22Rv1 (cell line): ENCODE measurements around the gene EPHA3.
A peak's percentile ranks its signal among the peaks of the same experiment; 100 is the strongest.

ENCODE experiments used
- H3K27ac ChIP-seq: fragments of 450-650 bp; 2 replicates; pipeline ENCODE4 v1.5.1; 2017
- ZFX ChIP-seq: fragments of 450-650 bp; IDR thresholded peaks from 2 replicates; pipeline ENCODE4 v1.6.1; 2017; ENCODE audit warnings: antibody characterized with exemption, borderline replicate concordance
- TF ChIP-seq, protein P1 (sequence below): fragments of 450-650 bp; IDR thresholded peaks from 2 replicates; pipeline ENCODE4 v1.5.1; 2017; ENCODE audit warnings: mild to moderate bottlenecking

The EPHA3 gene

DNA sequence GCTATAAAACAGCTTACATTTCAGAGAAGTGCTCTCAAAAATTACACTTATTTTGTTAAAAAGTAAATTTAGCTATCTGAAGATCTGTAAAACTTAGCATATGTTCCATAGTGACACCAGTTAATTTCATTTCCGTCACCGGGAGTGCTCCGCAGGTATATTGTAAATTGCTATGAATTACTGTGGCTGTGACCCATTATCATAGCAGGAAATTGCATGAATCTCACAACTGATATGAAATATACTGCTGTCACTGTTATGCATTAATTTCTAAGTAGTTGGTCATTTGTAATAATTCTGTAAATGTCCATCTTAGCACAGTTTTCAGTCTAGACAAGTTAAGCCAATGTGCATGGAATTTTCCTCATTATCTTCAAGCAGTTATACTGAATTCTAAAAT lies 91.2 kb downstream of the EPHA3 start:
- no peak overlapping the region for H3K27ac ChIP-seq
- no peak for TF ChIP-seq ZFX
- TF ChIP-seq, protein P1, sequence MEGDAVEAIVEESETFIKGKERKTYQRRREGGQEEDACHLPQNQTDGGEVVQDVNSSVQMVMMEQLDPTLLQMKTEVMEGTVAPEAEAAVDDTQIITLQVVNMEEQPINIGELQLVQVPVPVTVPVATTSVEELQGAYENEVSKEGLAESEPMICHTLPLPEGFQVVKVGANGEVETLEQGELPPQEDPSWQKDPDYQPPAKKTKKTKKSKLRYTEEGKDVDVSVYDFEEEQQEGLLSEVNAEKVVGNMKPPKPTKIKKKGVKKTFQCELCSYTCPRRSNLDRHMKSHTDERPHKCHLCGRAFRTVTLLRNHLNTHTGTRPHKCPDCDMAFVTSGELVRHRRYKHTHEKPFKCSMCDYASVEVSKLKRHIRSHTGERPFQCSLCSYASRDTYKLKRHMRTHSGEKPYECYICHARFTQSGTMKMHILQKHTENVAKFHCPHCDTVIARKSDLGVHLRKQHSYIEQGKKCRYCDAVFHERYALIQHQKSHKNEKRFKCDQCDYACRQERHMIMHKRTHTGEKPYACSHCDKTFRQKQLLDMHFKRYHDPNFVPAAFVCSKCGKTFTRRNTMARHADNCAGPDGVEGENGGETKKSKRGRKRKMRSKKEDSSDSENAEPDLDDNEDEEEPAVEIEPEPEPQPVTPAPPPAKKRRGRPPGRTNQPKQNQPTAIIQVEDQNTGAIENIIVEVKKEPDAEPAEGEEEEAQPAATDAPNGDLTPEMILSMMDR = no peak

DNA sequence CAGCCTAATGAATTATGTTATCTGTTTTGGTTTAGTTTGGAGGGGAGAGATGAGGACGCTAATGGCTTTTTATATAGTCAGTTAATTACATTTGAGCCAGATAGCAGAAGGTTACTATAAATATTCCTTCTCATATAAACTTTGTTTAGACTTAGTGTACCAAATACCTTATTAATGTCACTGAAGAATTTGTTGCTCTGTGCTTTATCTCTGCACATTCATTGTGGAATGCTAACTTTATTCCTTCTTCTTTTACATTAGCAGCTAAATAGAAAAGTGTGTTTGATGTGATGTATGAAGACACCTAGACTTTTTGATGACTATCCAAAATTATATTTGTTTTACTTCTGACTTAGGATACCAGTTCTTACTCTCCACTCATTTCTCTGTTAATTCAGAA lies 105.2 kb downstream of the EPHA3 start:
- no peak for TF ChIP-seq ZFX
- TF ChIP-seq, protein P1 = no peak
- H3K27ac ChIP-seq = no peak overlapping the region

DNA sequence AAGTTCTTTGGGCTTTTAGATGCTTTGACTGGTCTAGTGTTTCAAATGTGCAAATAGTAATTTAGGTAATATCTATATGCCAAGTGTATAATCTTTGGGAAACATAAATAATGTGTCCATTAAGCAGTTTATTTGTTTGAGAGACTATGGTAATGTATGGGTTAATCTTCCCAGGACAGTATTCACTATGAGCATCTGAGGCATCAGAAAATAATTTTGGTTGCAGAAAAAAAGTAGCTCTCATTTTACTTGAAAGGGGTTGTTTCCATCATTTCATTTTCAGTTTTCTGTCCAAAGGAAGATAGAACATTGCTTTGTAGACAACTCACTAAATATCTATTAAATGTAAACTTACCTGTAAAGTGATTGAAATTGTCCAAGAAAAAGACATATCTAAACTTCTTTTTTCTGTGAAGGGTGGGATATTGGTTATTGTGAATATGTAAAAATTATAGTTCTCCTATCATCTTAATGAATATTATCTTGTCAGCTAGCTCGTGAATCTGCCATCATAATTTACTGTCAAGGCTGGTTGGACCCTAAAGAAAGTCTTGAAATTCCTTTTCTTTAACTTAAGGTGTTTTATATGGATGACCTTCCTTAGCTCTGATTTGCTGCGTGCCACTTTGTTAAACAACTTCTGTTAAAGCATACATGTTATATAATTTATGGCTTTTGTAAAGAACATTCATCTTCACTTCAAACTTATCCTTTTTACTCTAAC lies 108.8 kb downstream of the EPHA3 start:
- TF ChIP-seq ZFX = no peak
- TF ChIP-seq, protein P1 = no peak
- H3K27ac ChIP-seq = no peak overlapping the region

DNA sequence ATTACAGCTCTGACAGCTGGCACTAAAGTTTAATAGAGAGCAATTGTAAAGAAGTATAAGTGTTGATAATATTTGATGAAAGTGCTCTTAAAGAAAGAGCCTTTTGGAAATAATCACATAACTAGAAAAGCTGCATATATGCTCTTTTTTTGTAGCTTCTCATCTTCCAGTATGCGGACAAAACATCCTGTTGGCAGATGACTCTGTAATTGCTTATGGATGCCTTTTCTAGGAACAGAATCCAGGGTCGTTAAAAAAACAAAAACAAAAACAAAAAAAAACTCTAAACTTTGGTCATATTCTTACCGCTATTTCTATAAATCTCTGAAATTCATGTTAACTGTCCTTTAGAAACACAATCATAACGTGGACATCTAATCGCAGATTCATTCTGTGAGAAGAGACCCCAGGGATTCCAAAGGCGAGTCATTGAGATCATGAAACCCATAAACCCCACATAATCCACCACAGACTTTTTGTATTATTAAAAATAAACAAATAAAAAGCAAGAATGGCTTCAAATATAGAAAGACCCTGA lies 109.8 kb downstream of the EPHA3 start:
- no peak for TF ChIP-seq ZFX
- TF ChIP-seq, protein P1 = no peak

DNA sequence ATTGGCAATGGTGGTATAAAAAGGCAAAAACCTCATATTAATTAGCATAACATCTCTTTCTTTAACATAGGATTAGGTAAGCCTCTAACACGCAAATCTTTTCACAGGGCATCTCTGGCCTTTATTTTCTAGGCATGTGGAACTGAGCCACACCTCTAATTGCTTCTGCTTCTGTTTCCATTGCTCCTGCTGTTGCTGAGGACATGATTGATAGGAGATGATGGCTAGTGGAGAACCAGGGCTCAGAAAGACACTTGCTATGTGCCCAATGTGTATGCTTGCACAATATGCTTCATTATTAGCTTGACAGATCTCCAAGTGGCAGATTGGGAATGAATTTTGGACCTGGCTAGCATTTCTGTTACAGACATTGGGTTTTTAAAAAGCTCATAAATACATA lies 114.5 kb downstream of the EPHA3 start:
- TF ChIP-seq, protein P1 = no peak
- TF ChIP-seq ZFX = no peak
- no peak overlapping the region for H3K27ac ChIP-seq

More for the DNA sequence above, 109.8 kb downstream of the EPHA3 start:
- H3K27ac ChIP-seq = no peak overlapping the region

DNA sequence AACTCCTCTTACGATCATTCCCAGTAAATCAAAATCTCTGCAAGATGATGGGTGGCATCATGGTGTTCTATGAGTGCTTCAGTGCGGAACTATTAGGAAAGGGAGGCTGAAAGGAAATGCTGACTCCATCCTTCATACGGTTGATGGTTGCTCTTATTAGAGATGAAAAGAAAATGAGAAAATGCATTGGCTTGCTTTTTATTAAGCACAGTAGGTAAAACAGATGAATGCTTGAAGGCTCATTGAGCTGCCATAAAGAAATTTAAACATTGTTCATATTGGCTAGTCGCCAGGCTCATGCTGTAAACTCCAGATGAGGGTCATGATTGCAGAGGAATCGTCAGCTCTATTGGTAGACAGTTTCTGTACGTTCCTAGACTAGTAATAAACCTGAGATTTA lies 115.8 kb downstream of the EPHA3 start:
- TF ChIP-seq, protein P1 = no peak
- no peak for TF ChIP-seq ZFX
- H3K27ac ChIP-seq = no peak overlapping the region

DNA sequence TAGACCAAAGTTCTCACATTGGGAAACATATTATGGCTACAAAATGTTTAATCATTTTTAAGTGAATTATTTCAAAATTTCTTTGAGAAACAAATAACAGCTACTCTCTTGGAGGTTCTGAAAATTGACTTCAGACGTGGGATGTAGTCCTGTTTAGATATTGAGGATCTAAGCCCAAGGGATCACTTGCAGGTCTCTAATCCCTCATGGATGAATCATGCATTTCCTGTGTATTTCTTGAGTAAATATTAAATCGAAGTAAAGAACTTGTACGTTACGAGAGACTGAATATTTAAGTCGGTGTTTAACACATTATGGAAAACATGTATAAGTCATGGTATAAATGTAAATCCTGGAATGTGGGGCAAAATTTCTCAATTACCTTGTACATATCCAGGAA lies 119.8 kb downstream of the EPHA3 start:
- TF ChIP-seq, protein P1 = no peak
- TF ChIP-seq ZFX = no peak
- H3K27ac ChIP-seq = peak overlapping the region; percentile 14; the same call in 1 of the 2 replicates
